ENCODE data around the gene PRTN3. TPM values are rescaled to one million over a fixed set of nuclear protein-coding genes. Genes with fewer than 3 reads are reported as not detected.

Gene PRTN3
- total and polyA plus RNA-seq, 2 of the 4 experiments (the other 2 are of a cell fraction): not detected

DNA sequence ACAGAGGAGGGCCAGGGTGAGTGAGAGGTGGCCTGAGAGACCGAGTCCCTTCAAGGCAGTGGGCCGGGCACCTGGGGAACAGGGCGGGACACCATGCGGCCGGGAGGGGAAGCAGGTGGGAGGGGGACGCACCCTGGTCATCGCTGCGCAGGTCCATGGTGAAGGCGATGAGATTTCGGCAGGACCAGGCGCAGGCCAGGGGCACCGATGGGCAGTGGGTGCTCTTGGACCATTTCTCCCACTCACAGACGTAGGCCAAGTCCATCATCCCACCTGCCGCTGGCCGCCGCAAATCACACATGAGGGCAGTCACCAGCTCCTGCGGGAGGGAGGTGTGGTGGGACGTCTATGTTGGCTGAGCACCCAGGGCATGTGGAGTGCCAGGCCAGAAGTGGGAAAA lies 50.0 kb downstream of the PRTN3 start:
- Histone ChIP-seq H4K91ac (ENCODE audit: insufficient read depth, low read depth, low read length) (no peak overlapping the region), H4K20me1 (ENCODE audit: insufficient read depth, low read length) (peaks cover 6% of the 10 kb centered on the region; the same call in 1 of the 2 replicates), H3K9ac (ENCODE audit: low read depth, low read length) (no peak overlapping the region), H3K9me3 (ENCODE audit: control insufficient read depth, insufficient read depth, low read length) (no peaks in the 10 kb centered on the region), H4K8ac (ENCODE audit: low read depth in 2 of 2, low read length in 2 of 2) (no peak overlapping the region), H3K36me3 (ENCODE audit: control insufficient read depth, insufficient read depth, low read length) (peaks cover 35% of the 10 kb centered on the region), H3K4ac (ENCODE audit: low read depth, low read length) (no peak overlapping the region), H3K18ac (ENCODE audit: low read depth, low read length) (no peak overlapping the region), H2BK120ac (ENCODE audit: low read depth, low read length) (no peak overlapping the region), H2AK5ac (ENCODE audit: low read depth, low read length) (no peak overlapping the region), H3K56ac (ENCODE audit: extremely low read depth, insufficient read depth, low read length) (no peak overlapping the region), H3K27me3 (ENCODE audit: control insufficient read depth, insufficient read depth, low read length) (no peaks in the 10 kb centered on the region), H3K4me2 (ENCODE audit: low read depth, low read length) (no peak overlapping the region), H4K5ac (ENCODE audit: low read depth, low read length) (no peak overlapping the region), H3K9me1 (ENCODE audit: insufficient read depth, low read length) (peaks cover 6% of the 10 kb centered on the region; the same call in 1 of the 2 replicates), H3K79me1 (ENCODE audit: low read depth in 1 of 2, low read length in 2 of 2) (peaks cover 13 to 39% of the 10 kb centered on the region in 2 experiments), H2BK5ac (ENCODE audit: low read depth, low read length, poor library complexity, severe bottlenecking) (no peak overlapping the region), H3K23ac (ENCODE audit: low read depth, low read length) (no peak overlapping the region), H2BK20ac (ENCODE audit: low read depth, low read length) (no peak overlapping the region), H3K4me3 (ENCODE audit: insufficient read depth, low read depth, low read length) (no peak overlapping the region), H2AFZ (replicated peaks; ENCODE audit: low read length, poor library complexity) (no peak overlapping the region), H2AK9ac (replicated peaks; ENCODE audit: low read depth, low read length, poor library complexity) (no peak overlapping the region), H2BK15ac (ENCODE audit: low read depth, low read length) (no peak overlapping the region), H3K27ac (ENCODE audit: insufficient read depth, low read length) (no peak overlapping the region), H3K14ac (replicated peaks; ENCODE audit: low read depth, low read length) (no peak overlapping the region), H3K4me1 (ENCODE audit: control insufficient read depth, insufficient read depth, low read length) (no peaks in the 10 kb centered on the region)
- dilution Hi-C loops (cut with HindIII; ENCODE audit: low sequenced_read_pairs, unreplicated experiment) (no loop called here), intact Hi-C loops (cut with micrococcal nuclease) (no loop called here), in situ Hi-C loops (cut with MboI; ENCODE audit: low sequenced_read_pairs) (no loop called here)
- TF ChIP-seq FOS (IDR thresholded peaks at IDR 0.05; ENCODE audit: low read depth, low read length) (no peak), POLR2A (IDR thresholded peaks at IDR 0.05; ENCODE audit: low read depth, low read length) (no peak), MAZ (IDR thresholded peaks at IDR 0.05; ENCODE audit: borderline replicate concordance, low read depth, low read length) (no peak), MXI1 (IDR thresholded peaks at IDR 0.05; ENCODE audit: borderline replicate concordance, low read depth, low read length) (no peak), BHLHE40 (IDR thresholded peaks at IDR 0.05; ENCODE audit: low read depth, low read length) (no peak), CEBPB (IDR thresholded peaks at IDR 0.05; ENCODE audit: low read depth, low read length) (no peak), MAFK (IDR thresholded peaks at IDR 0.05; ENCODE audit: low read depth, low read length) (no peak), RAD21 (IDR thresholded peaks at IDR 0.05; ENCODE audit: low read length) (no peak), RCOR1 (IDR thresholded peaks at IDR 0.05; ENCODE audit: insufficient replicate concordance, low read length) (no peak), RFX5 (IDR thresholded peaks at IDR 0.05; ENCODE audit: low read depth, low read length) (no peak)
- TF ChIP-seq, protein P1, sequence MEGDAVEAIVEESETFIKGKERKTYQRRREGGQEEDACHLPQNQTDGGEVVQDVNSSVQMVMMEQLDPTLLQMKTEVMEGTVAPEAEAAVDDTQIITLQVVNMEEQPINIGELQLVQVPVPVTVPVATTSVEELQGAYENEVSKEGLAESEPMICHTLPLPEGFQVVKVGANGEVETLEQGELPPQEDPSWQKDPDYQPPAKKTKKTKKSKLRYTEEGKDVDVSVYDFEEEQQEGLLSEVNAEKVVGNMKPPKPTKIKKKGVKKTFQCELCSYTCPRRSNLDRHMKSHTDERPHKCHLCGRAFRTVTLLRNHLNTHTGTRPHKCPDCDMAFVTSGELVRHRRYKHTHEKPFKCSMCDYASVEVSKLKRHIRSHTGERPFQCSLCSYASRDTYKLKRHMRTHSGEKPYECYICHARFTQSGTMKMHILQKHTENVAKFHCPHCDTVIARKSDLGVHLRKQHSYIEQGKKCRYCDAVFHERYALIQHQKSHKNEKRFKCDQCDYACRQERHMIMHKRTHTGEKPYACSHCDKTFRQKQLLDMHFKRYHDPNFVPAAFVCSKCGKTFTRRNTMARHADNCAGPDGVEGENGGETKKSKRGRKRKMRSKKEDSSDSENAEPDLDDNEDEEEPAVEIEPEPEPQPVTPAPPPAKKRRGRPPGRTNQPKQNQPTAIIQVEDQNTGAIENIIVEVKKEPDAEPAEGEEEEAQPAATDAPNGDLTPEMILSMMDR (conservative IDR thresholded peaks at IDR 0.05; ENCODE audit: low read depth, low read length): no peak
- TF ChIP-seq, protein P2, sequence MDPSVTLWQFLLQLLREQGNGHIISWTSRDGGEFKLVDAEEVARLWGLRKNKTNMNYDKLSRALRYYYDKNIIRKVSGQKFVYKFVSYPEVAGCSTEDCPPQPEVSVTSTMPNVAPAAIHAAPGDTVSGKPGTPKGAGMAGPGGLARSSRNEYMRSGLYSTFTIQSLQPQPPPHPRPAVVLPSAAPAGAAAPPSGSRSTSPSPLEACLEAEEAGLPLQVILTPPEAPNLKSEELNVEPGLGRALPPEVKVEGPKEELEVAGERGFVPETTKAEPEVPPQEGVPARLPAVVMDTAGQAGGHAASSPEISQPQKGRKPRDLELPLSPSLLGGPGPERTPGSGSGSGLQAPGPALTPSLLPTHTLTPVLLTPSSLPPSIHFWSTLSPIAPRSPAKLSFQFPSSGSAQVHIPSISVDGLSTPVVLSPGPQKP (IDR thresholded peaks at IDR 0.05; ENCODE audit: borderline replicate concordance, low read depth, low read length): no peak
- TF ChIP-seq, protein P3, sequence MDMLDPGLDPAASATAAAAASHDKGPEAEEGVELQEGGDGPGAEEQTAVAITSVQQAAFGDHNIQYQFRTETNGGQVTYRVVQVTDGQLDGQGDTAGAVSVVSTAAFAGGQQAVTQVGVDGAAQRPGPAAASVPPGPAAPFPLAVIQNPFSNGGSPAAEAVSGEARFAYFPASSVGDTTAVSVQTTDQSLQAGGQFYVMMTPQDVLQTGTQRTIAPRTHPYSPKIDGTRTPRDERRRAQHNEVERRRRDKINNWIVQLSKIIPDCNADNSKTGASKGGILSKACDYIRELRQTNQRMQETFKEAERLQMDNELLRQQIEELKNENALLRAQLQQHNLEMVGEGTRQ (IDR thresholded peaks at IDR 0.05; ENCODE audit: low read depth, low read length): no peak
- POLR2A ChIA-PET (ENCODE audit: unreplicated experiment): no interaction called here
- ATAC-seq (ENCODE audit: low read depth) (no peak), DNase-seq (no peak)
- no TSS peak for BruUV-seq (replicated peaks)
- CTCF ChIA-PET: no interaction called here
- WGBS, 2 experiments (ENCODE audit: extremely low coverage in 2 of 2, insufficient read length in 1 of 2): 60% methylated on average over 1 of the region's 18 CpGs; no CpG with 5 or more reads in 1 of the 2 experiments
